GM12872 (cell line): ENCODE data around the gene SNX8.

ENCODE experiments used
- CTCF ChIP-seq: IDR thresholded peaks from 3 replicates; pipeline ENCODE4 v1.5.1; 2011; ENCODE audit warnings: low read depth, mild to moderate bottlenecking, low read length, moderate library complexity; ENCODE audit not compliant: insufficient read depth

The SNX8 gene

GRCh38 chr7:2239242-2239641 is 75.0 kb downstream of the SNX8 start:
- TF ChIP-seq CTCF, result no peak

- no peak for TF ChIP-seq CTCF
Measured at GRCh38 chr7:2237109-2237602, 77.1 kb downstream of the SNX8 start.

- no peak for TF ChIP-seq CTCF
Measured at GRCh38 chr7:2233926-2234325, 80.3 kb downstream of the SNX8 start.

GRCh38 chr7:2232766-2233520 is 81.3 kb downstream of the SNX8 start, which contains the start of gene MAD1L1:
TSS of gene MAD1L1 (minus strand) at chr7:2232945. CDS start at chr7:2230133, 2,812 bp downstream.
- TF ChIP-seq CTCF, result no peak

GRCh38 chr7:2231992-2232765 is 82.1 kb downstream of the SNX8 start:
- no peak for TF ChIP-seq CTCF

GRCh38 chr7:2230882-2231281 is 83.4 kb downstream of the SNX8 start:
- no peak for TF ChIP-seq CTCF

GRCh38 chr7:2230226-2230625 is 84.0 kb downstream of the SNX8 start:
- TF ChIP-seq CTCF, result no peak
